Lung (tissue), 12 donors: ENCODE results near the gene TMED7. TPM values are rescaled to one million over a fixed set of nuclear protein-coding genes. Genes with fewer than 3 reads are reported as not detected.

Experiments
- ATAC-seq: fragments of 200-7000 bp; cut with Tn5 transposase; one replicate; pipeline ENCODE4 v1.9.1; 2020; ENCODE audit warnings: moderate number of reproducible peaks; ENCODE audit not compliant: insufficient read depth, low FRiP score
- DNase-seq, 3 donors: peaks; one replicate each; pipeline ENCODE4 v3.0.0-alpha.2; 2013 to 2017
- H3K27ac ChIP-seq, 2 donors: one replicate each; pipeline ENCODE4 v1.5.1; 2013; ENCODE audit warnings: mild to moderate bottlenecking in 2 of 2, moderate library complexity in 2 of 2, control low read depth in 1 of 2, inconsistent platforms in 1 of 2, low read depth in 1 of 2, low read length in 1 of 2
- H3K27me3 ChIP-seq, 3 donors: one replicate each; pipeline ENCODE4 v1.5.1; 2013; ENCODE audit warnings: low read length in 2 of 3; ENCODE audit not compliant: control insufficient read depth in 3 of 3, insufficient read depth in 3 of 3
- H3K36me3 ChIP-seq, 4 donors: one replicate each; pipeline ENCODE4 v1.5.1; 2013; ENCODE audit warnings: low read length in 4 of 4, mild to moderate bottlenecking in 1 of 4, moderate library complexity in 1 of 4; ENCODE audit not compliant: control insufficient read depth in 4 of 4, insufficient read depth in 4 of 4
- H3K4me1 ChIP-seq, 5 donors: one replicate each; pipeline ENCODE4 v1.5.1; 2013; ENCODE audit warnings: low read length in 5 of 5, mild to moderate bottlenecking in 2 of 5, moderate library complexity in 1 of 5; ENCODE audit not compliant: control insufficient read depth in 5 of 5, insufficient read depth in 5 of 5
- H3K4me3 ChIP-seq: one replicate; pipeline ENCODE4 v1.5.1; 2013; ENCODE audit warnings: mild to moderate bottlenecking, control low read depth, moderate library complexity
- H3K9ac ChIP-seq, 2 donors: one replicate each; pipeline ENCODE4 v1.5.1; 2013; ENCODE audit warnings: low read length in 2 of 2, control low read depth in 1 of 2; ENCODE audit not compliant: insufficient read depth in 1 of 2
- H3K9me3 ChIP-seq, 4 donors: one replicate each; pipeline ENCODE4 v1.5.1; 2013; ENCODE audit warnings: low read length in 3 of 4, mild to moderate bottlenecking in 1 of 4, moderate library complexity in 1 of 4; ENCODE audit not compliant: control insufficient read depth in 4 of 4, insufficient read depth in 3 of 4
- WGBS, 2 donors: extraction: QIAGEN DNeasy Blood & Tissue Kit; methylation state at CpG; one replicate each; pipeline ENCODE4 v1.1.7; 2013; 5-methylcytosine and 5-hydroxymethylcytosine counted together
- polyA plus RNA-seq, 2 donors: library from polyadenylated mRNA; stranded (reverse); fragments of 200-250 nt; gene quantifications; one replicate each; pipeline ENCODE4 v1.2.1, GENCODE V29; 2013
- total RNA-seq, 2 donors: library from RNA; depleted of rRNA in 1 of 2; stranded (reverse); fragments of >200 nt in 1 of 2; gene quantifications; one replicate each; pipeline ENCODE4 v1.2.1, GENCODE V29; 2014 to 2021
- TF ChIP-seq, protein P1 (sequence below): IDR thresholded peaks from 2 replicates; pipeline ENCODE4 v1.5.1; 2012; ENCODE audit warnings: mild to moderate bottlenecking; ENCODE audit errors: control extremely low read depth, extremely low read depth
- donor health status: control.
- donor health status: control.
- donor health status: Bipolar disorder and iron deficiency.
- donor health status: healthy.
- donor health status: DM: yes; HTN: yes; CAD: no.

TMED7 gene
- total and polyA plus RNA-seq, 4 donors, result 19.9 to 141 (median 73.1) TPM

DNA sequence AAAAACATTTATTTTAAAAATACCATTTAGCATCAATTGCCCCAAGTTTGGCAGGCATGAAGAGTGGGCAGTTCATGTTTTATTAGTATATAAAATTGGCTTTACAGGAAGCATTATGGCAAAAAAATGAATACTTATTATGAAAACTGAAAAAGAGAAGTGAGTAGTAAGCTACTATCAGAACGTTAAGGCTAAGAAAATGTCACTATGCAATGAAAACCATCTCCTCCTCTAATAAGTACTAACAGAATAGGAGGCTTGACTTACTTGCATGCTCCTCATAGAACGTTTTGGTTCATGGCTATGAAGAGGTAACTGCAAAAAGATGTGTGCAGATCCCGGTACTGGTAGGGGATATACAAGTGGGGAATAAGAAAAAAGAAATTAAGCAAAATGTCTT is 47.2 kb downstream of the TMED7 start:
- no peaks in the 10 kb centered on the region for H3K27me3 ChIP-seq
- H3K9me3 ChIP-seq, result no peaks in the 10 kb centered on the region
- H3K4me1 ChIP-seq, result peaks cover 0 to 3% (median 0%) of the 10 kb centered on the region in 5 donors
- no peak overlapping the region for H3K9ac ChIP-seq
- TF ChIP-seq, protein P1, sequence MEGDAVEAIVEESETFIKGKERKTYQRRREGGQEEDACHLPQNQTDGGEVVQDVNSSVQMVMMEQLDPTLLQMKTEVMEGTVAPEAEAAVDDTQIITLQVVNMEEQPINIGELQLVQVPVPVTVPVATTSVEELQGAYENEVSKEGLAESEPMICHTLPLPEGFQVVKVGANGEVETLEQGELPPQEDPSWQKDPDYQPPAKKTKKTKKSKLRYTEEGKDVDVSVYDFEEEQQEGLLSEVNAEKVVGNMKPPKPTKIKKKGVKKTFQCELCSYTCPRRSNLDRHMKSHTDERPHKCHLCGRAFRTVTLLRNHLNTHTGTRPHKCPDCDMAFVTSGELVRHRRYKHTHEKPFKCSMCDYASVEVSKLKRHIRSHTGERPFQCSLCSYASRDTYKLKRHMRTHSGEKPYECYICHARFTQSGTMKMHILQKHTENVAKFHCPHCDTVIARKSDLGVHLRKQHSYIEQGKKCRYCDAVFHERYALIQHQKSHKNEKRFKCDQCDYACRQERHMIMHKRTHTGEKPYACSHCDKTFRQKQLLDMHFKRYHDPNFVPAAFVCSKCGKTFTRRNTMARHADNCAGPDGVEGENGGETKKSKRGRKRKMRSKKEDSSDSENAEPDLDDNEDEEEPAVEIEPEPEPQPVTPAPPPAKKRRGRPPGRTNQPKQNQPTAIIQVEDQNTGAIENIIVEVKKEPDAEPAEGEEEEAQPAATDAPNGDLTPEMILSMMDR, result no peak
- H3K4me3 ChIP-seq, result no peak overlapping the region
- no peak overlapping the region for H3K27ac ChIP-seq
- no peak for ATAC-seq
- 84 to 85% methylated on average over 3 of the region's 3 CpGs for WGBS, 2 donors
- H3K36me3 ChIP-seq, result peaks cover 0 to 4% (median 3%) of the 10 kb centered on the region in 4 donors
- DNase-seq, result no peak

DNA sequence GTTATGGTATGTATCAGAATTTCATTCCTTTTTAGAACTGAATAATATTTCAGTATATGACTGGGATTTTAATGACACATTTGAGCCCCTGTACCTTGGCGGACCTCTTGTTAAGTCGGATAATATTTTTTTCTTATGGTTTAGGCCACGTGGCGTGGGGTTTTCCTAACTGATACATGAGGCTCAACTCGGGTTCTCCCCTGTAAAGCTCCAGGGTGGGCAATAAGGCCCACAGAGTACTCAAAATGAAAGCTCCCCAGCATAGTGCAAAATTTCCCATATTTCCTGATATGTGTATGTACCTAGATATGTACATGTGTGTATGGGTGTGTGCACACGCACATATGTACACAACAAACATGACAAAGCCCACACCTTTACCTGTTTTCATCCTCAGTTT is 48.1 kb downstream of the TMED7 start:
- no peak overlapping the region for H3K4me3 ChIP-seq
- peaks cover 0 to 3% (median 0%) of the 10 kb centered on the region in 5 donors for H3K4me1 ChIP-seq
- H3K36me3 ChIP-seq, result peaks cover 0 to 4% (median 3%) of the 10 kb centered on the region in 4 donors
- no peaks in the 10 kb centered on the region for H3K27me3 ChIP-seq
- H3K9me3 ChIP-seq, result no peaks in the 10 kb centered on the region
- 92 to 97% methylated on average over 6 of the region's 6 CpGs for whole genome bisulfite sequencing, 2 donors
- H3K9ac ChIP-seq, result no peak overlapping the region
- DNase-seq, result no peak
- no peak for ATAC-seq
- TF ChIP-seq, protein P1, result no peak
- no peak overlapping the region for H3K27ac ChIP-seq

DNA sequence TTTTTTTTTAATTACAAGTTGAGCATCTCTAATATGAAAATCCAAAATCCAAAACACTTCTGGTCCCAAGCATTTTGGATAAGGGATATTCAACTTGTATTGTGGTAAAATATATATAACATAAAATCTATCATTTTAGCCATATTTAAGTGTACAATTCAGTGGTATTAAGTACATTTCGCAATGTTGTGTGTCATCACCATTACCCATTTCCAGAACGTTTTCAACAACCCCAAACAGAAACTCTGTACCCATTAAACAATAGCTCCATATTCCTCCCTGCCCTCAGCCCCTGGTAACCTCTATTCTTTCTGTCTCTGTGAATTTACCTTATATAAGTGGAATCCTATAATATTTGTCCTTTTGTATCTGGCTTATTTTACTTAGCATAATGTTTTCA is 48.5 kb downstream of the TMED7 start:
- Histone ChIP-seq H3K36me3 (peaks cover 0 to 4% (median 3%) of the 10 kb centered on the region in 4 donors), H3K4me1 (peaks cover 0 to 3% (median 0%) of the 10 kb centered on the region in 5 donors), H3K9me3 (no peaks in the 10 kb centered on the region), H3K9ac (no peak overlapping the region), H3K27ac (no peak overlapping the region), H3K27me3 (no peaks in the 10 kb centered on the region), H3K4me3 (no peak overlapping the region)
- WGBS, 2 donors, result 60 to 66% methylated on average over 2 of the region's 2 CpGs
- TF ChIP-seq, protein P1, result no peak
- DNase-seq (no peak), ATAC-seq (no peak)
